Glomerular visceral epithelial cell (primary cell): ENCODE measurements around the gene TAPT1.
A peak's percentile ranks its signal among the peaks of the same experiment; 100 is the strongest.

ENCODE experiments used
- DNase-seq: peaks from one replicate; pipeline ENCODE4 v3.0.0-alpha.2; 2016; ENCODE audit errors: extremely low spot score

The TAPT1 gene

GRCh38 chr4:16225863-16226815 lies at the start of gene TAPT1:
TAPT1 (minus strand) TSS chr4:16226471; CDS start chr4:16226457, 14 bp downstream.
- DNase-seq, result peak; percentile 77

DNA sequence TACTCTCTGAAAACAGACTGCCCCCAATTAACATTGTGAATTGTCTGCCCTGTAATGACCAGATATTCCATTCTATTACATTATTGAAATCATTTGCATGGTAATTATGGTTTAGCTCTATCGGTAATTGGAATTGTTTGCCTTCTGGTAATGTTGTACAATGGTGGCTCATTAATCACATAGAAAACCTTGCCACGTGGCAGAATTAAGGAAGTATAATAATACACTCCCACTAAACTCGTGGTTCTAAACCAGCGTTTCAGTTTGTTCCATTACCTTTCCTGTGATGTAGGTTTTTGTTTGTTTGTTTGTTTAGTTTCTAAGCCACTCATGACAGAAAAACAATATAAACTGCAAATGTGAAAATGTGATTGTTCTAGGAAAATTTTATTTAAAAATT lies 45.1 kb upstream of the TAPT1 start:
- no peak for DNase-seq

DNA sequence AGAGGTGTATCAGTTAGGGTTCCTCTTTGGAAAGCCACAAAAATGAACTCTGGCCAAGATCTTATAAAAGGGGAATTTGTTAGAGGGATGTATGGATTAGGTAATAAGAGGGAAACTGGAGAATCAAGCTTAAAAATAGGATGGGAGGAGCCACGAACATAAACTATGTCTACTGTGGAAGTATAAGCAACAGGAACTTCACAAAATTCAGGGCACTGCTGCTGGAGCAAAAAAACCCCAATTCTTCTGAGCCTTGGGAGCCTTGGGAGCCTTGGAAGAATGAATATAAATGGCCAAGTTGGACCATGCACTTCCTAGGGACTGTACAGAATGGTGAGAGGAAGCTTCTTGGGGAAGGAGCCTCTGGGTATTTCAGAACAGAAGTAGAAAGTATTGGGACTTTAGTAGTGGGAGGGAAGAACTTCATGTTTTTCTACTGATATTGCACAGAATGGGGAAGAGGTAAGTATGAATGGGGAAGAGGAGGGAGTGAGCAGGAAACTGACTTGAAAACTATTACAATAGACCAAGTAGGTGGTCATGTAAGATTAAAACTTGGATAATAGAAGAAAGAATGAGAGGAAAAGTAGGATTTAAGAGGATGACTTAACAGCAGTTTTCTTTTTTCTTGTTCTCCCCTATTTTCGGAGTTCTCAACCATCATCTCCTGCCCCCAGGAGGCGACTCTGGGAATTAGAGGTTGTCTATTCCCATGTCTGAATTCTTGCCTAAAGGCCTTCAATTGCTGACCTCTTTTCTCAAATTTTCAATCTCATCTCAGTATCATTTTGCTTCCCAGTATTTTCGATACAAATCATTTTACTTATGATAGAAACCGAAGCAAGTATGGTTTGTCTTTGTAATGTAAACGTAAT lies 44.4 kb upstream of the TAPT1 start:
- DNase-seq, result no peak

DNA sequence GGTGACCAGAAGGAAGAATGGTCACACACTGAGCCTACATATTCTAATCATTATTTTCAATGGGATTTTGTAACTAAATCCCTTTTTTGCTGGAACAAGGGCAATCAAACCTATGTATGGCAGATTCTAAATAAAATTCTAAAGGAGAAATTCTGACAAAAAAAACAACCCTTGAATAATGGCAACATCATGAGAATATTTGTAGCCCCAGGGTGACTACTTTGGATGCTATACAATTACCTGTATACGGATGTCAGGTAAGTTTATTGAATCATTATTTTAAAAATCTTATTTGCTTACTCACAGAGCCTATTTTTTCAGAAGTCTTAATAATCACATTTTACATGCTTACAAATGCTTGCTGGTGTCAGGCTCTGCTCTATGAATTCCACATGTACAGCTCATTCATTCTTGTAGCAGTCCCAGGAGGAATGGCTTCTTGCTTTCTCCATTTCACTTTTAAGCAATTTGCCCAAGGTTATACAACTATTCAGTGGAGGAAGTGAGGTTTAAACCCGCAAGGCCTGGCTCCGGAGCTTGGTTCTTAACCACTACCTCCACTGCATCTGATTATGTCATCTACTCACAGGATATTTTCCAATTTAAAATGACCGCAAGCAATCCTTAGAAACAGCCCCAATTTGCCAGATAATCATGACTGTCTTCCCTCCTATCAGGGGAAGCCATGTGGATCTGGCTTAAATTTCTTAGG lies 43.6 kb upstream of the TAPT1 start:
- DNase-seq, result peak; percentile 17

GRCh38 chr4:16269240-16269639 lies 43.0 kb upstream of the TAPT1 start:
- no peak for DNase-seq

DNA sequence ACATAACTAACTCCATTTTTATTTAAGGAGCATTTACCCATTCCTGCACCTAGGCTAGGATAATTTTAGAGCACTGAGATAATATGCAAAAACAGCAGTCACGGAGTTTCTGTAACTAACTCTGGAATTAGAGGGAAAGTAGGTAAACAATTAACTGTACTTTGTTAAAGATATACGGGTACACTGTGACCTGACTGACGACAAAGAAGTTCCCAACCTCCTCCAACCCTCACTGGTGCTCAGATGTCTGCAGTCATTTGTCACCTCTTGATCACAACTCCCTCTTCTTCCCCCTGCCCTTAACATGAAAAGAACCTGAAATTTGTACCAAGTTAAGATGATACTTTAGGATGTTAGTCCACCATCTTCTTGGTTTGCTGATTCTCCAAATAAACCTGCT lies 42.0 kb upstream of the TAPT1 start:
- DNase-seq, result no peak

GRCh38 chr4:16267639-16268038 lies 41.4 kb upstream of the TAPT1 start:
- DNase-seq, result no peak

DNA sequence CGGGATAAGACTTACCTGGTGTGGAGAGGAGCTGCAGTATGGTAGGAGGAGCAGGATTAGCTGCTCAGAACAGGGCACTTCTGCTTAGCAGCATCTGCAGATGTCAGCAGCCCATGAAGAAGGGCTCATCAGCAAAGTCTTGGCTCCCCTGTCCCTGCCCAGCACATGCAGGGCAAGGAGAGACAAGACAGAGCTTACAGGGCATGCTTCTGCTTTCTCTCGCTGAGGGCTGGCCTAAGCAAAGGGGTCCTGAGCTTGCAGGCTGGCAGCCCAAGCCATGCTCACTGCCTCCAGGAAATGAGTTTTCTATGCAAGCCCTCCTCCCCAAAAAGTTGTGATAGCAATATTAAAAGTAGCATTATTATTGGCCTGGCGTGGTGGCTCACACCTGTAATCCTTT lies 39.5 kb upstream of the TAPT1 start:
- no peak for DNase-seq

- DNase-seq, result peak; percentile 37
Observed at GRCh38 chr4:16264798-16265197, 38.5 kb upstream of the TAPT1 start.

DNA sequence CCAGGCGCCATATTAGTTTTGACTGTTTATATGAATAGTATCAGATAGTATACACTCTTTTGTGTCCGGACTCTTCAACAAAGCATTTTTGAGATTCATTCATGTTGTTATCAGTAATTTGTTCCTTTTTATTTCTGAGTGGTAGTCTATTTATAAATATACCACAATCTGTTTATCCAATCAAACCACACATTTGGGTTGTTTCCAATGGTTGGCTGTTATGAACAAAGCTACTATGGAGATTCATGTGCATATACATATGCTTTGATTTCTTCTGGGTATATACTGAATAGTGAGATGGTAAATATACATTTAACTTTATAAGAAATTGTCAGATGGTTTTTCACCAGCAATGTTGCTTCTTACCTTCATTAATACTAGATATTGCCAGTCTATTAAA lies 36.8 kb upstream of the TAPT1 start:
- DNase-seq, result no peak

DNA sequence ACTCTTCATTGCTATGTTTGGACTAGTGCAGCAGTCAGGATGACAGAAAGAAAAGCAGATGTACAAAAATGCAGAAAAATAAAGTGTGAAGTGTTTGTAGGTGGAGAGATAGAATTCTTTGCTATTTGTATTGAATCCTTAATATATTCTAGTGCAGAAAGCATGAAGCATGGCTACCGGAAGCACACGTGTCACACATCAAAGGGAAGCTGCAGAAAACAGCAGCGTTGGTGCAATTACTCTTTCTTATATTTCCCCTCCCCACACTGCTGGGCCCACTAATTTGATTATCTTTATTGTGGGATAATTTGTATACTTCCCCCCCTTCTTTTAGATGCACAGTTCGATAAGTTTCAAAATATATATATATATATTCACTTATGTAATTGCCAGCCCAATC lies 35.9 kb upstream of the TAPT1 start:
- DNase-seq, result no peak

DNA sequence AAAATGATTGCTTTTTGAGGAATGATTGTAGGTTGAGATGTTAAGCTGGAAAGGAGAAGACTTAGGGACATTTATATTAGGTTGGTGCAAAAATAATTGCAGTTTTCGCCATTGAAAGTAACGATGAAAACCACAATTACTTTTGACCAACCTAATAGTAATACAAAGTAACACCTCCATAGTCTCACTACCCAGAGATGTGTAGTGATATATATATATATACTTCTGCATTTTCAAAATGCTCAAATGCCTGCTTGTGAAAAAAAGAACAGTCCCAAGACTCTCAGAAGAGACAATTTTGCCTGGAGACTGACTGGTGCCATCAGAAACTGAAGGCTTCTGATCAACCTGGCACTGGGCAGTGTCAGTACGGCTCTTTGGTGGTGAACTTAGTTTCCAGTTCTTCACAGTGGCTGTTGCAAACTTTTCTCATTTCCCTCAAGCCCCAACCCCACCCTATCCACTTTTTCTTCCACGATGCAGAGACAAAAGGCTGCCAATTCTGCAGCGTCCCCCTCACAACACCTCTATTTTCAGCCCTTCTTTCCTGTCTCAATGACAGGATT lies 35.1 kb upstream of the TAPT1 start:
- DNase-seq, result no peak

- no peak for DNase-seq
Observed at GRCh38 chr4:16259889-16260246, 33.6 kb upstream of the TAPT1 start.

GRCh38 chr4:16259241-16259888 lies 33.1 kb upstream of the TAPT1 start:
- DNase-seq, result no peak

DNA sequence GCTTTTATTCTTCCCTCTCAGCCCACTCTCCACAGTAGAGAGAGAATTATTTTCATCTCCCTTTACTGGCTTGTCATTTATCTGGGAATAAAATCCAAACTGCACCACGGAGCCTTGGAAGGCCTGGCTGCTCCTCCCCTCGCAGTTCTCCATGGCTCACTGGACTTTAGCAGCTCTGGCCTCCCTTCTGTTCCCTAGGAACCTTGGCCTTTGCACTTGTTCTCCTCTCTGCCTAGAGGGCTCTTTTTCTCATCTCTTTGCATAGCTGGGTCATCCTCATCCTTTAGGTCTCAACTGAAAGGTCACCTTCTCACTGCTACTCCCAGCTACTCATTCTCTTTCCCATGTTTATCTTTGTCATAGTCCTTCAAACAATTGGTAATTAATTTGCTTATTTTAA lies 31.3 kb upstream of the TAPT1 start:
- DNase-seq, result no peak

- DNase-seq, result no peak
Observed at GRCh38 chr4:16256343-16256742, 30.1 kb upstream of the TAPT1 start.

DNA sequence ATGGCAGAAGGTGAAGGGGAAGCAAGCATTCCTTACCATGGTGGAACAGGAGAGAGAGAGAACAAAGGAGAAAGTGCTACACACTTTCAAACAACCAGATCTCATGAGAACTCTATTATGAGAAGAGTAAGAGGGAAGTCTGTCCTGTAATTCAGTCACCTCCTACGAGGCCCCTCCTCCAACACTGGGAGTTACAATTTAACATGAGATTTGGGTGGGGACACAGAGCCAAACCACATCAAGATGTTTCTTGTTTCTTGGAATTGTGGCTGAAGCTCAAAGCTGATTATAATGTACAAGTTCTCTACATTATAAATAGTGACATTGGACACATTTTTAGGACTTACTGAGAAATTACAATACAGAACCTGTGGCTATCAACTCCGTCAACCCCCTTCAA lies 29.5 kb upstream of the TAPT1 start:
- DNase-seq, result no peak

- DNase-seq, result peak; percentile 20
Observed at GRCh38 chr4:16253127-16253960, 27.1 kb upstream of the TAPT1 start.

DNA sequence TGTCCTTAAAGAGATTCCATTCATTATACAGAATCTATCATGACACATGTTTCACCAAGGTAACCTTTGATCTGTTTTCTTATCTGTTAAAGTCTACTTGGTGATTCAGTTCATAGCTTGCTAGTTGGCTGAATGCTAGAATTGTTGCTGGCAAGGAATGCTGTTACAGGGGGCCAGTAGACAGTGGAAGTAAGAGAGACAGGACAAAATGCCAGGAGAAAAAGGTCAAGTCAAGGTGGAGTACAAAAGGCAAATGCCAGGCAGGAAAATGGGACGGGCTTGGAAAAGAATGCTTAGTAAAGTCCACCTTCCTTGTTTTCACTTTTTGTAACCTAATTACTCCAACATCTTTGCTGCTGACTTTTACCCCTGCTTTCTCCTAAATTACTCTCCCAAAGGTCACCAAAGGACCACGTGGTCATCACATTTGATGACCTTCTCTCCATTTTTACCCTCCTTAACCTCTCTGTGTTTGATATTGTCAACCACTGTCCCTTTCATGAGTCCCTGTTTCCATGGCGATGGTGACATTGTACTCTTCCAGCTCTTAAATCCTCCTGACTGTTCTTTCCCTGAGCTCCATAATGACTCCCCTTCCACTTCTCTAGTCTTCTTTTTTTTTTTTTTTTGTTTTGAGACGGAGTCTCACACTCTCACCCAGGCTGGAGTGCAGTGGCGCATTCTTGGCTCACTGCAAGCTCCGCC lies 24.5 kb upstream of the TAPT1 start:
- DNase-seq, result peak; percentile 23

DNA sequence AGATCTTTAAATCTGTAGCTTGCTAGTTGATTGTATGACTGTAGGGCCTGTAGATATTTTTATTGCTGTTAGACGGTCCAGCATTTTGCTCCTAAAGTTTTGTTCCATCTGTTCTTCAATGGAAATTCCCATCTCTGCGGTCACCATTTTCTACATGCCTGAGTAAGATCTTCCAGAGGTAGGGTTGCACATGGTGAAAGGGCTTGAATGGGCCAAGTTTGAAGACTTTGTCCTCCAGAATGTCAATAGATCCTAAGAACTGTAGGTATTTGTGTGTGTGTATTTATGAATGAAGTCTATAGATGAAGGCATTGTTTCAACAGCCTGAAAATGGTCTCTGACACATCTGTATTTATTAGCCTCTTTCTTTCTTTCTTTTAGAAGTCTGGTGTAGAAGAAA lies 22.3 kb upstream of the TAPT1 start:
- no peak for DNase-seq
